HG02759 (cell line): Measurements from ENCODE around the gene SCN7A.
A peak's percentile ranks its signal among the peaks of the same experiment; 100 is the strongest.

Experiments used
- ATAC-seq: cut with Tn5 transposase; IDR thresholded peaks from one replicate; pipeline ENCODE4 v1.9.1; 2021; ENCODE audit warnings: mild to moderate bottlenecking, moderate library complexity; ENCODE audit not compliant: unreplicated experiment

SCN7A gene

GRCh38 chr2:166494140-166494624, at the start of gene SCN7A:
TSS of gene SCN7A (minus strand) at chr2:166494249. CDS start at chr2:166477696, 16,553 bp downstream.
- no peak for ATAC-seq

- ATAC-seq: peak; percentile 90
These were observed 45.5 kb upstream of the SCN7A start for GRCh38 chr2:166539340-166540162.

- no peak for ATAC-seq
These were observed 42.1 kb upstream of the SCN7A start for GRCh38 chr2:166536111-166536510.

- ATAC-seq: no peak
These were observed 27.1 kb upstream of the SCN7A start for GRCh38 chr2:166521155-166521554.

- no peak for ATAC-seq
These were observed 26.6 kb upstream of the SCN7A start for GRCh38 chr2:166520604-166521003.

- no peak for ATAC-seq
These were observed 25.4 kb upstream of the SCN7A start for GRCh38 chr2:166519391-166519962.

GRCh38 chr2:166518634-166519390, 24.8 kb upstream of the SCN7A start:
- ATAC-seq: no peak

- no peak for ATAC-seq
These were observed 23.5 kb upstream of the SCN7A start for GRCh38 chr2:166517533-166518061.

GRCh38 chr2:166516712-166517303, 22.8 kb upstream of the SCN7A start:
- no peak for ATAC-seq

- no peak for ATAC-seq
These were observed 19.9 kb upstream of the SCN7A start for GRCh38 chr2:166513952-166514351.

- ATAC-seq: no peak
These were observed 5.2 kb upstream of the SCN7A start for GRCh38 chr2:166499281-166499680.

- no peak for ATAC-seq
These were observed 2.6 kb downstream of the SCN7A start for GRCh38 chr2:166491461-166491860.

- ATAC-seq: no peak
These were observed 6.9 kb downstream of the SCN7A start for GRCh38 chr2:166487171-166487570.

- ATAC-seq: no peak
These were observed 8.4 kb downstream of the SCN7A start for GRCh38 chr2:166485558-166486178.

GRCh38 chr2:166472332-166472731, 21.7 kb downstream of the SCN7A start:
- no peak for ATAC-seq

- ATAC-seq: no peak
These were observed 25.7 kb downstream of the SCN7A start for GRCh38 chr2:166468124-166469024.

- no peak for ATAC-seq
These were observed 29.9 kb downstream of the SCN7A start for GRCh38 chr2:166464187-166464586.

GRCh38 chr2:166463640-166464039, 30.4 kb downstream of the SCN7A start:
- ATAC-seq: no peak

GRCh38 chr2:166458674-166459073, 35.4 kb downstream of the SCN7A start:
- no peak for ATAC-seq
